ENCODE results near the gene FCHSD2. TPM values are rescaled to one million over a fixed set of nuclear protein-coding genes. Genes with fewer than 3 reads are reported as not detected.

FCHSD2 gene
- total RNA-seq, 1 donor from 2014 or later = 18.9 TPM

GRCh38 chr11:72872012-72872411, 270.1 kb downstream of the FCHSD2 start:
- Histone ChIP-seq H3K4me1 (ENCODE audit: insufficient read depth, low read length) (no peaks in the 10 kb centered on the region), H3K27ac (ENCODE audit: low read depth, low read length) (no peak overlapping the region), H3K4me3 (ENCODE audit: insufficient read depth, low read depth, low read length) (no peak overlapping the region), H3K9me3 (ENCODE audit: insufficient read depth, low read depth, low read length) (no peaks in the 10 kb centered on the region), H3K79me2 (ENCODE audit: insufficient read depth, low read length) (no peaks in the 10 kb centered on the region), H3K27me3 (ENCODE audit: insufficient read depth, low read length) (no peaks in the 10 kb centered on the region), H3K4me2 (ENCODE audit: low read length) (no peak overlapping the region), H4K20me1 (ENCODE audit: insufficient read depth, low read length) (no peaks in the 10 kb centered on the region), H2AFZ (ENCODE audit: low read depth, low read length) (no peak overlapping the region), H3K9ac (ENCODE audit: low read length) (no peak overlapping the region), H3K36me3 (ENCODE audit: insufficient read depth, low read length) (no peaks in the 10 kb centered on the region)
- Mint-ChIP-seq H3K9me3 (ENCODE audit: unreplicated experiment) (no peaks in the 10 kb centered on the region), H3K27me3 (ENCODE audit: low read depth, unreplicated experiment) (no peaks in the 10 kb centered on the region), H3K4me1 (ENCODE audit: low read depth, unreplicated experiment) (no peaks in the 10 kb centered on the region), H3K4me3 (ENCODE audit: unreplicated experiment) (no peak overlapping the region), H3K36me3 (ENCODE audit: low read depth, unreplicated experiment) (peaks cover 6% of the 10 kb centered on the region), H3K27ac (ENCODE audit: unreplicated experiment) (no peak overlapping the region)
- DNase-seq (ENCODE audit: low read depth) = no peak
- TF ChIP-seq, protein P1, sequence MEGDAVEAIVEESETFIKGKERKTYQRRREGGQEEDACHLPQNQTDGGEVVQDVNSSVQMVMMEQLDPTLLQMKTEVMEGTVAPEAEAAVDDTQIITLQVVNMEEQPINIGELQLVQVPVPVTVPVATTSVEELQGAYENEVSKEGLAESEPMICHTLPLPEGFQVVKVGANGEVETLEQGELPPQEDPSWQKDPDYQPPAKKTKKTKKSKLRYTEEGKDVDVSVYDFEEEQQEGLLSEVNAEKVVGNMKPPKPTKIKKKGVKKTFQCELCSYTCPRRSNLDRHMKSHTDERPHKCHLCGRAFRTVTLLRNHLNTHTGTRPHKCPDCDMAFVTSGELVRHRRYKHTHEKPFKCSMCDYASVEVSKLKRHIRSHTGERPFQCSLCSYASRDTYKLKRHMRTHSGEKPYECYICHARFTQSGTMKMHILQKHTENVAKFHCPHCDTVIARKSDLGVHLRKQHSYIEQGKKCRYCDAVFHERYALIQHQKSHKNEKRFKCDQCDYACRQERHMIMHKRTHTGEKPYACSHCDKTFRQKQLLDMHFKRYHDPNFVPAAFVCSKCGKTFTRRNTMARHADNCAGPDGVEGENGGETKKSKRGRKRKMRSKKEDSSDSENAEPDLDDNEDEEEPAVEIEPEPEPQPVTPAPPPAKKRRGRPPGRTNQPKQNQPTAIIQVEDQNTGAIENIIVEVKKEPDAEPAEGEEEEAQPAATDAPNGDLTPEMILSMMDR (IDR thresholded peaks at IDR 0.05; ENCODE audit: insufficient read depth, low read depth, low read length) = no peak
- no peak for TF ChIP-seq EZH2 (IDR thresholded peaks at IDR 0.05; ENCODE audit: insufficient read depth, low read length)
- FAIRE-seq = no peak

- Histone ChIP-seq H3K4me2 (ENCODE audit: low read length) (no peak overlapping the region), H3K27ac (ENCODE audit: low read depth, low read length) (no peak overlapping the region), H3K27me3 (ENCODE audit: insufficient read depth, low read length) (no peaks in the 10 kb centered on the region), H3K36me3 (ENCODE audit: insufficient read depth, low read length) (no peaks in the 10 kb centered on the region), H3K9ac (ENCODE audit: low read length) (no peak overlapping the region), H4K20me1 (ENCODE audit: insufficient read depth, low read length) (no peaks in the 10 kb centered on the region), H3K4me3 (ENCODE audit: insufficient read depth, low read depth, low read length) (no peak overlapping the region), H3K9me3 (ENCODE audit: insufficient read depth, low read depth, low read length) (no peaks in the 10 kb centered on the region), H3K79me2 (ENCODE audit: insufficient read depth, low read length) (no peaks in the 10 kb centered on the region), H2AFZ (ENCODE audit: low read depth, low read length) (no peak overlapping the region), H3K4me1 (ENCODE audit: insufficient read depth, low read length) (no peaks in the 10 kb centered on the region)
- TF ChIP-seq EZH2 (IDR thresholded peaks at IDR 0.05; ENCODE audit: insufficient read depth, low read length) = no peak
- TF ChIP-seq, protein P1 (IDR thresholded peaks at IDR 0.05; ENCODE audit: insufficient read depth, low read depth, low read length) = no peak
- no peaks in the 10 kb centered on the region for H3K9me3 Mint-ChIP-seq (ENCODE audit: unreplicated experiment)
- no peaks in the 10 kb centered on the region for H3K4me1 Mint-ChIP-seq (ENCODE audit: low read depth, unreplicated experiment)
- H3K27ac Mint-ChIP-seq (ENCODE audit: unreplicated experiment) = no peak overlapping the region
- peaks cover 10% of the 10 kb centered on the region for H3K36me3 Mint-ChIP-seq (ENCODE audit: low read depth, unreplicated experiment)
- no peaks in the 10 kb centered on the region for H3K27me3 Mint-ChIP-seq (ENCODE audit: low read depth, unreplicated experiment)
- DNase-seq (ENCODE audit: low read depth) (no peak), FAIRE-seq (no peak)
- H3K4me3 Mint-ChIP-seq (ENCODE audit: unreplicated experiment) = no peak overlapping the region
These were observed 271.0 kb downstream of the FCHSD2 start for GRCh38 chr11:72871119-72871518.

DNA sequence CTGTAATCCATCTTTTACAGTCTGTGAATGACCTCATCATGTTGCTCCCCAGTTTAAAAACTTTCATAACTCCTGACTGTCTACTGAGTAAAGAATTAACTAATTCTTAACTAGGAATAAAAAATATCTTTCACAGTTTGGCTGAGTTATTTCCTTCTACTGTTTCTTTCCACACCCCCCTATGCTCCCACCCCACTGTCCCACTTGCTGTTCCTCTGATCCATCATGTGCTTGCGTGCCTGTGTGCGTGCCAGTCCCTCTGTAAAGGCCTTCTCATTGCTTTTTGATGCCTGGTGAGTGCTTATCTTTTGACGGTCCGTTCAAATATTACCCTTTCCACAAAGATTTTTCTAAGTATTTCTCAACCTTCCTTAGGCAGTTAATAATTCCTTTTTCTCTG, 272.3 kb downstream of the FCHSD2 start:
- Histone ChIP-seq H3K79me2 (ENCODE audit: insufficient read depth, low read length) (no peaks in the 10 kb centered on the region), H3K9me3 (ENCODE audit: insufficient read depth, low read depth, low read length) (no peaks in the 10 kb centered on the region), H3K27me3 (ENCODE audit: insufficient read depth, low read length) (no peaks in the 10 kb centered on the region), H3K4me3 (ENCODE audit: insufficient read depth, low read depth, low read length) (no peak overlapping the region), H3K36me3 (ENCODE audit: insufficient read depth, low read length) (no peaks in the 10 kb centered on the region), H3K4me1 (ENCODE audit: insufficient read depth, low read length) (peaks cover 7% of the 10 kb centered on the region), H4K20me1 (ENCODE audit: insufficient read depth, low read length) (no peaks in the 10 kb centered on the region), H3K27ac (ENCODE audit: low read depth, low read length) (no peak overlapping the region), H3K4me2 (ENCODE audit: low read length) (no peak overlapping the region), H2AFZ (ENCODE audit: low read depth, low read length) (no peak overlapping the region), H3K9ac (ENCODE audit: low read length) (no peak overlapping the region)
- no peaks in the 10 kb centered on the region for H3K9me3 Mint-ChIP-seq (ENCODE audit: unreplicated experiment)
- no peaks in the 10 kb centered on the region for H3K4me1 Mint-ChIP-seq (ENCODE audit: low read depth, unreplicated experiment)
- peaks cover 10% of the 10 kb centered on the region for H3K36me3 Mint-ChIP-seq (ENCODE audit: low read depth, unreplicated experiment)
- no peak for TF ChIP-seq EZH2 (IDR thresholded peaks at IDR 0.05; ENCODE audit: insufficient read depth, low read length)
- TF ChIP-seq, protein P1 (IDR thresholded peaks at IDR 0.05; ENCODE audit: insufficient read depth, low read depth, low read length) = no peak
- H3K27me3 Mint-ChIP-seq (ENCODE audit: low read depth, unreplicated experiment) = no peaks in the 10 kb centered on the region
- DNase-seq (ENCODE audit: low read depth) = no peak
- FAIRE-seq = no peak
- H3K4me3 Mint-ChIP-seq (ENCODE audit: unreplicated experiment) = no peak overlapping the region
- no peak overlapping the region for H3K27ac Mint-ChIP-seq (ENCODE audit: unreplicated experiment)

All from astrocyte (in vitro differentiated cells and primary cell).